KOPT-K1 (cell line): ENCODE measurements around the gene GNAQ.

Source experiments
- H3K27ac ChIP-seq: fragments of 200-600 bp; sonication (generic); 2 replicates; pipeline ENCODE4 v1.5.1; 2016; ENCODE audit warnings: antibody characterized with exemption, mild to moderate bottlenecking, low read depth, low read length; ENCODE audit not compliant: poor library complexity, severe bottlenecking
- H3K36me3 ChIP-seq: fragments of 200-600 bp; sonication (generic); 2 replicates; pipeline ENCODE4 v1.5.1; 2017; ENCODE audit warnings: antibody characterized with exemption, mild to moderate bottlenecking, low read length, moderate library complexity; ENCODE audit not compliant: insufficient read depth
- H3K9me3 ChIP-seq: fragments of 200-600 bp; sonication (generic); 2 replicates; pipeline ENCODE4 v1.5.1; 2017; ENCODE audit warnings: antibody characterized with exemption, low read length, mild to moderate bottlenecking; ENCODE audit not compliant: insufficient read depth, poor library complexity, severe bottlenecking

Gene GNAQ

GRCh38 chr9:78041971-78042370, 10.4 kb upstream of the GNAQ start:
- Histone ChIP-seq H3K36me3 (no peaks in the 10 kb centered on the region), H3K9me3 (no peaks in the 10 kb centered on the region), H3K27ac (no peak overlapping the region)

DNA sequence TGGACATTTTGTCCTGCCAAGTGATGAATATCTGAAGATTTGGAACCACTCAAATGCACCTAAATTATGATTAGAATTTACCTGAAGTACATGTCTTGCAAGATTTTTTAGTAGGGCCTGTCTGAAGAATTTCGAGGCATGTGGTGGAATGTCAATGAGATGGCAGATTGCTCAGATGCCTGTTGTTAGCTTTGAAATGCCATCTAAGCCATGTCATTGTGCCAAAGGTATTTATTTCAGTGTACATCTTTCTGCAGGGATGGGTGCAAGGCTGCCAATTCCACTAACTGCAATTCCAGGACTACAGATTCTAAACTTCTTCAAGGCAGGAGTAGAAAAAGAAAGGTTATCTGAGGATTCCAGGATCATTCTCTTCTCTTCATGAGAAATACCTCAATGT, 9.1 kb upstream of the GNAQ start:
- Histone ChIP-seq H3K36me3 (no peaks in the 10 kb centered on the region), H3K9me3 (no peaks in the 10 kb centered on the region), H3K27ac (no peak overlapping the region)

GRCh38 chr9:78038620-78039300, 7.1 kb upstream of the GNAQ start:
- H3K27ac ChIP-seq, result no peak overlapping the region
- H3K9me3 ChIP-seq, result no peaks in the 10 kb centered on the region
- no peaks in the 10 kb centered on the region for H3K36me3 ChIP-seq

GRCh38 chr9:78035383-78035993, 3.9 kb upstream of the GNAQ start:
- Histone ChIP-seq H3K36me3 (no peaks in the 10 kb centered on the region), H3K27ac (peak overlapping the region; percentile 95), H3K9me3 (no peaks in the 10 kb centered on the region)

- Histone ChIP-seq H3K9me3 (no peaks in the 10 kb centered on the region), H3K27ac (peak overlapping the region; percentile 95)
Measured at GRCh38 chr9:78033870-78034269, 2.3 kb upstream of the GNAQ start.

GRCh38 chr9:78032730-78033457, 1.3 kb upstream of the GNAQ start:
- Histone ChIP-seq H3K27ac (peak overlapping the region; percentile 95), H3K36me3 (no peaks in the 10 kb centered on the region), H3K9me3 (no peaks in the 10 kb centered on the region)

More at GRCh38 chr9:78033870-78034269, 2.3 kb upstream of the GNAQ start:
- H3K36me3 ChIP-seq, result no peaks in the 10 kb centered on the region

- no peaks in the 10 kb centered on the region for H3K36me3 ChIP-seq
- H3K9me3 ChIP-seq, result no peaks in the 10 kb centered on the region
- peak overlapping the region; percentile 95 for H3K27ac ChIP-seq
Measured at GRCh38 chr9:78031893-78032729, 500 bp upstream of the GNAQ start.

DNA sequence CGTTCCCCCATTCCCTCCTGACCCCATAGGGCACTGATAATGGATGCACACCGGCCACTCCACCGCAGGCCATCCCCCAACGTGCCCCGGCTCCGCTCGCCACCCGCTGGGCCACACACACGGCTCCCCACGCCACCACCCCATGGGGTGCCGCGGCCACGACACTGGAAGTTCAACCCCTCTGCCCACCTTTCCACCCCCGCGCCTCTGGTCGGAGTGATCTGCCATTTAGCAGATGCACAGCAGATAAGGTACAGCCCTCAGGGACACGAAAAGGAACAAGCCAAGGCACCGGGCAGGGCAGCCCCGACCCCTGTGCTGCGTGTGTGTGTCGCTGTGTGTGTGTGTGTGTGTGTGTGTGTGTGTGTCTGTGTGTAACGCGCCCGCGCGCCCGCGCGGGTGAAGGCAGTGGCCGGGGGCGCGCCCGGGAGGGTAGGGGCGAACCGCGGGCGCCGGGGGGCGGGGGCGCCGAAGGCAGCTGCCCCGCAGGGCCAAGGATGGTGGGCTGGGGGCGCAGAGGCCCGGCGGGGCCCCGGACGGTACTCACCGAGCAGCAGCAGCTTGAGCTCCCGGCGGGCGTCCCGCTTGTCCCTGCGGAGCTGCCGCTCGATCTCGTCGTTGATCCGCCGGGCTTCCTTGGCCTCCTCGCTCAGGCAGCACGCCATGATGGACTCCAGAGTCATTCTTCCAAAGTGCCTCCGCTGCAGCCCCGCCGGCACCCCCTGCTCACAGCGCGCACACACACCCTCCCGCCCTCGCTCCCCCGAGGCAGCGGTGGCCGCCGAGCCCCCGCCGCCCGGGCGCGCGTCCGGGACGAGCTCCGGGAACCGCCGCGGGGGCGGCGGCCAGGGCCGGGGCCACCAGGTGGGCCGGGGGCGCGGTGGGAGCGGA, 813 bp downstream of the GNAQ start:
- no peaks in the 10 kb centered on the region; the same call in 1 of the 2 replicates for H3K36me3 ChIP-seq
- H3K9me3 ChIP-seq, result no peaks in the 10 kb centered on the region
- peak overlapping the region; percentile 95 for H3K27ac ChIP-seq

- Histone ChIP-seq H3K27ac (peak overlapping the region; percentile 95), H3K36me3 (no peaks in the 10 kb centered on the region; the same call in 1 of the 2 replicates), H3K9me3 (no peaks in the 10 kb centered on the region)
Measured at GRCh38 chr9:78030296-78030552, 1.4 kb downstream of the GNAQ start.

DNA sequence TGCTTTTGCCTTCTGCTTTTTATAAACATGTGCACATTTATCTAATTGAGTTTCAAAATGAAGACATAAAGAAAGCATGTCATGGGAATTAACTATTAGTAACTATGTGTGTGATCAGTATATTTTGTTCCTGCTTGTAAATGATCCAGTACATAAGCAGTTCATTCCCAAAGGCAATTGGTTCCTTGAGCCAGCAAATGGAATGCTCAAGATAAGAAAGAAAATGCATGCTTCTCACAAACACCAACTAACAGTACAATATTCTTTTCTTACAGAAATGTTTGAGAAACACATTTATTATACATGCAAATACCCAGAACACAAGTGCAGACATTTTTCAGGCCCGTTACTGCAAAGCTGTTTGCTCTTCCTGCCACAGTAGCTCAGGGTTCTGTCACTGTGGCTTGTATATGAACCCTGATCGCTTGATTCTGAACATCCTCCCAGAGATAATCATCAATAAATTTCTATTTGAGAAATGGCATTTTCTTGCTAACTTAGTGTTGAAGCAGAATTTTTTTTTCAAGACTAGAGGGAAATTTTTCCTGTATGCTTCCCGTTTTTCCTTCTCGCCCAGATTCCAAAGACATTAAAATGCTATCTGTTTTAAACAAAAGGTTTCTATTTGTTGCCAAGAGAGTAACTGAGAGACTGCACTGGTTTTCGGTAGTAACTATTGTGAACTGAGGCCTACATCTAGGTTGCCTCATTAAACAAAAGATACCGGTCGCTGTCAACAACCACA, 1.9 kb downstream of the GNAQ start:
- no peaks in the 10 kb centered on the region for H3K9me3 ChIP-seq
- H3K27ac ChIP-seq, result peak overlapping the region; percentile 95
- H3K36me3 ChIP-seq, result no peaks in the 10 kb centered on the region; the same call in 1 of the 2 replicates

GRCh38 chr9:78028926-78029325, 2.7 kb downstream of the GNAQ start:
- no peaks in the 10 kb centered on the region for H3K9me3 ChIP-seq
- peaks cover 6% of the 10 kb centered on the region for H3K36me3 ChIP-seq
- peak overlapping the region; percentile 95 for H3K27ac ChIP-seq

DNA sequence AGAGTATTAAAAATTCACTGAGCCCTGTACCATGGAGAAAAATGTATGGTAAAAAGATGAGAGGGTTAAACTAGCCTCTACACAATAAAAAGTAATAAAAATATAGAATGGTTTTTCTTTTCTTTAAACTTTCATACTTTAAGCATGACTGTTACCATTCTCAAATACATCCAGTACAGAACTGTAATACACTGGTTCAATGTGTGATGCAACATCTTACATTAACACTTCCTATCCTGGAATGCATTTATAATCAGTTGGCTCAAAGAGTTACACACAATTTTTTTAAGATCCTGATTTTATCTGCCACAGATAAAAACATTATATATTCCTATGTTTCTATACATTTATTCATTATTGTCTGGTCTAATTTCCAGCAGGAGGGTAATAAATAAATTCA, 4.7 kb downstream of the GNAQ start:
- Histone ChIP-seq H3K27ac (peak overlapping the region; percentile 7), H3K36me3 (peaks cover 9% of the 10 kb centered on the region), H3K9me3 (no peaks in the 10 kb centered on the region)

- Histone ChIP-seq H3K36me3 (peaks cover 14% of the 10 kb centered on the region), H3K9me3 (no peaks in the 10 kb centered on the region), H3K27ac (no peak overlapping the region)
Measured at GRCh38 chr9:78026416-78026815, 5.2 kb downstream of the GNAQ start.

DNA sequence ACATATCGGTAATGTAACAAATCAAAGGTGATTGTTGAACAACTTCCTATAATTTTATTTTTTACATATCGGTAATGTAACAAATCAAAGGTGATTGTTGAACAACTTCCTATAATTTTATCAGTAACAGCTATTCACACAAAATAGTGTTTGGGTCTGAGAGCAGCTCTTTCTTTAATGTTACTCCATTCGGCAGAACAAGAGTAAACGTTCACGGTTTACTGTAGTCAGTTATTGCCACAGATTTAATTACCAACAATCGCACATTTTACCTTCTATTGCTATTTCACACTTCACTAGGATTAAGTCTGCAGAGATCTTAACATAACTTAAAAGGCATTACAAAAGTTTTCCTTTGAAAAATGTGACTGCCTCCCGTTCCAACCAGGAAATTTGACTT, 6.4 kb downstream of the GNAQ start:
- Histone ChIP-seq H3K27ac (peak overlapping the region; percentile 2), H3K36me3 (peaks cover 21% of the 10 kb centered on the region), H3K9me3 (no peaks in the 10 kb centered on the region)
